Measurements from ENCODE around the gene RASGEF1B.
A peak's percentile ranks its signal among the peaks of the same experiment; 100 is the strongest.

Gene RASGEF1B

DNA sequence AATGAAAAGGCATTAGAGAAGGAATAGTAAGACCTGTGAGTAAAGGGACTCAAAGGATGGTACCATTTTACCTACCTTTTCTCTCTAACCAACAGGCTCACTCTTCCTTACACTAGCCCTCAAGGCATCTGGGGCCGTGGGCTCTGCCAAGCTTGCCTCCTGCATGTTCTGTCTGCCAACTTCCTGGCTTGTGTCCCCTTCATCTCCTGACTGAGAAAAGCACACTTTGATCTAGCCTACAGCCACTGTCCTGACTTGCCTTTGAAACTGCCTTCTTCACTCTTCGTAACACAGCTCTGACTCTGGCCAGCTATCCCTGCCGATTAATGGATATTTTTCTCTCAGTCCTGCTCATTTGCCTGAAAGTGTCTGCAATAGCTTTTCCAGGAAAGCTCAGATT, 76.5 kb downstream of the RASGEF1B start:
- TF ChIP-seq CTCF (IDR thresholded peaks at IDR 0.05), result no peak
- Mint-ChIP-seq H3K9me3 (no peaks in the 10 kb centered on the region), H3K27me3 (ENCODE audit: low read depth, poor library complexity) (no peaks in the 10 kb centered on the region), H3K27ac (no peak overlapping the region), H3K36me3 (ENCODE audit: low read depth) (no peaks in the 10 kb centered on the region), H3K4me1 (peaks cover 10% of the 10 kb centered on the region), H3K4me3 (no peak overlapping the region)
- DNase-seq, result no peak

- no peaks in the 10 kb centered on the region for H3K27me3 Mint-ChIP-seq (ENCODE audit: low read depth, poor library complexity)
- H3K9me3 Mint-ChIP-seq, result peaks cover 21% of the 10 kb centered on the region
- peaks cover 14% of the 10 kb centered on the region for H3K4me1 Mint-ChIP-seq
- no peak overlapping the region for H3K4me3 Mint-ChIP-seq
- TF ChIP-seq CTCF (IDR thresholded peaks at IDR 0.05), result no peak
- H3K36me3 Mint-ChIP-seq (ENCODE audit: low read depth), result no peaks in the 10 kb centered on the region
- H3K27ac Mint-ChIP-seq, result no peak overlapping the region
- no peak for DNase-seq
Measured at GRCh38 chr4:81392164-81392563, 79.5 kb downstream of the RASGEF1B start.

- Mint-ChIP-seq H3K4me1 (peaks cover 14% of the 10 kb centered on the region), H3K36me3 (ENCODE audit: low read depth) (no peaks in the 10 kb centered on the region), H3K27me3 (ENCODE audit: low read depth, poor library complexity) (no peaks in the 10 kb centered on the region), H3K27ac (no peak overlapping the region), H3K4me3 (no peak overlapping the region), H3K9me3 (peaks cover 37% of the 10 kb centered on the region)
- DNase-seq, result no peak
- TF ChIP-seq CTCF (IDR thresholded peaks at IDR 0.05), result no peak
Measured at GRCh38 chr4:81389720-81390119, 82.0 kb downstream of the RASGEF1B start.

DNA sequence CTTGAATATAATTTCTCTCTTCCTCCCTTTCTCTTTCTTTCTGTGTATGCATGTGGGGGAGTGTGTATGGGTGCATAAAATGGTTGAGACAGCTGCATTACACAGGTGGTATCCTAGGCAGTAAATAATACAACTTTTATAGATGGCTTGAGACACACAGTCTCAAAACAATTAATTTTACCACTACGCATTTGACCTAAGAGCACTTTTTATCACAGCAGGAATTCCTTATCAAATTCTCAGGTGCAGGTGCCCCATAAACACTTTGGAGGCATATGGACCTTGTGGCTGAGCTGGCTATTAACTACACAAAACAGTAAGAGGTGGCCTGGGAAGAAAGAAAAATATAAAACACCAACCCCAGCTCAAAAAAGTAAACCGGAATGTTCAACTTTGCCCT, 91.3 kb downstream of the RASGEF1B start:
- Mint-ChIP-seq H3K9me3 (peaks cover 12% of the 10 kb centered on the region), H3K4me3 (no peak overlapping the region), H3K4me1 (peaks cover 11% of the 10 kb centered on the region), H3K27ac (peak overlapping the region; percentile 43), H3K27me3 (ENCODE audit: low read depth, poor library complexity) (peaks cover 12% of the 10 kb centered on the region), H3K36me3 (ENCODE audit: low read depth) (no peaks in the 10 kb centered on the region)
- no peak for DNase-seq
- no peak for TF ChIP-seq CTCF (IDR thresholded peaks at IDR 0.05)

DNA sequence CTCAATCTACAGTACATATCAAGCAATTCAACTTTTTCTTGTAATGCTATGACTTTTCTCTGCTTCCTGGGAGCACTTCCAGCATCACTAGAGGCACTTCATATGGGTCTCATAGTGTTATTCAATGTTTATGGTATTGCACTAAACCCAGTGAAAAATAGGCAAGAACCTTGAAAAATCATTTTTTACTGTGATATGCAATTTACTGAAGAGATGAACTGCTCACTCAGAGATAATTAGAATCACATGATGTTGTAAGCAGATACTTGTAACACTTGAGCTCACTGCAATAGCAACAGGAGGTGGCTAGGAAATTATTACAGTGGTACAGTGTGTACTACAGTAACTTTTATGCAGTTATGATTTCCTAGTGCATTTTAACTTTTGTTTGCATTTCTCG, 93.3 kb downstream of the RASGEF1B start:
- H3K27ac Mint-ChIP-seq, result no peak overlapping the region
- no peak for DNase-seq
- H3K27me3 Mint-ChIP-seq (ENCODE audit: low read depth, poor library complexity), result peaks cover 7% of the 10 kb centered on the region
- H3K4me3 Mint-ChIP-seq, result no peak overlapping the region
- H3K36me3 Mint-ChIP-seq (ENCODE audit: low read depth), result no peaks in the 10 kb centered on the region
- H3K9me3 Mint-ChIP-seq, result peaks cover 7% of the 10 kb centered on the region
- peaks cover 11% of the 10 kb centered on the region for H3K4me1 Mint-ChIP-seq
- no peak for TF ChIP-seq CTCF (IDR thresholded peaks at IDR 0.05)

DNA sequence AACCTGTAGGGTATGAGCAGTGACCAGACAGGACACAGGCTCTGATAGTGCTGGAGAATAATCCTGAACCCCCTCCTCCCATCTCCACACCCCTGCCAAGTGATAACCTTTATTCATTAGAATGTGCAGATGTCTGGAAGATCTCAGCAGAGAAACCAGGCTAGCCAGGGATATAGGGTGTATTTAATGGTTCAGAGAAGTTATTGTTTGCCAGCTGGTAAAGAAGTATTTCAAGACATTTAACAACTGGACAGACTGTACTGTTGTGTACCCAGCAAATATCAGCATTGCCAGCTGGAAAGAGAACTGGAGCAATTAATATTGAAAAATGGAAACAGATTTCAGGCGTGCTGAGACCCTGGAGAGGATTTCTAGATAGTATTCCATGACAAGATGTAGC, 94.5 kb downstream of the RASGEF1B start:
- Mint-ChIP-seq H3K4me3 (no peak overlapping the region), H3K27me3 (ENCODE audit: low read depth, poor library complexity) (peaks cover 10% of the 10 kb centered on the region), H3K4me1 (peaks cover 11% of the 10 kb centered on the region), H3K9me3 (no peaks in the 10 kb centered on the region), H3K27ac (no peak overlapping the region), H3K36me3 (ENCODE audit: low read depth) (no peaks in the 10 kb centered on the region)
- TF ChIP-seq CTCF (IDR thresholded peaks at IDR 0.05), result no peak
- no peak for DNase-seq

All from nephron progenitor cell (in vitro differentiated cells).